Osteoblast (primary cell): Measurements from ENCODE around the gene TEKTIP1. TPM values are rescaled to one million over a fixed set of nuclear protein-coding genes. Genes with fewer than 3 reads are reported as not detected.

ENCODE experiments used
- DNase-seq: peaks from one replicate; pipeline ENCODE4 v3.0.0; 2011; ENCODE audit warnings: low spot score, mixed read lengths; ENCODE audit not compliant: insufficient read length; ENCODE audit errors: missing footprints
- H2AFZ ChIP-seq: 2 replicates; pipeline ENCODE4 v1.6.0; 2011; ENCODE audit warnings: mild to moderate bottlenecking, low read length
- H3K27ac ChIP-seq: 2 replicates; pipeline ENCODE4 v1.5.1; 2011; ENCODE audit warnings: mild to moderate bottlenecking, low read depth, low read length, moderate library complexity
- H3K27me3 ChIP-seq: 2 replicates; pipeline ENCODE4 v1.6.0; 2012; ENCODE audit warnings: mild to moderate bottlenecking, control low read depth, inconsistent platforms, low read length, moderate library complexity; ENCODE audit not compliant: insufficient read depth
- H3K36me3 ChIP-seq: 2 replicates; pipeline ENCODE4 v1.5.1; 2011; ENCODE audit warnings: mild to moderate bottlenecking, low read length, control low read depth, moderate library complexity; ENCODE audit not compliant: insufficient read depth
- H3K4me1 ChIP-seq: 2 replicates; pipeline ENCODE4 v1.5.1; 2011; ENCODE audit warnings: mild to moderate bottlenecking, low read length, control low read depth, moderate library complexity; ENCODE audit not compliant: insufficient read depth
- H3K4me2 ChIP-seq: 2 replicates; pipeline ENCODE4 v1.6.0; 2011; ENCODE audit warnings: mild to moderate bottlenecking, low read length; ENCODE audit not compliant: insufficient read depth
- H3K4me3 ChIP-seq: fragments of 200-600 bp; sonication (generic); 3 replicates; pipeline ENCODE4 v1.5.1; 2012; ENCODE audit warnings: mild to moderate bottlenecking, low read length, inconsistent platforms; ENCODE audit not compliant: insufficient read depth
- H3K79me2 ChIP-seq: 2 replicates; pipeline ENCODE4 v1.6.0; 2012; ENCODE audit warnings: mild to moderate bottlenecking, low read length, control low read depth, inconsistent platforms; ENCODE audit not compliant: insufficient read depth
- H3K9me3 ChIP-seq: 2 replicates; pipeline ENCODE4 v1.5.1; 2011; ENCODE audit warnings: low read depth, low read length, control low read depth
- H4K20me1 ChIP-seq: 2 replicates; pipeline ENCODE4 v1.6.0; 2012; ENCODE audit warnings: mild to moderate bottlenecking, low read length, control low read depth; ENCODE audit not compliant: insufficient read depth
- CTCF ChIP-seq: IDR thresholded peaks from 2 replicates; pipeline ENCODE4 v1.5.1; 2011; ENCODE audit warnings: mild to moderate bottlenecking, low read depth, low read length, moderate library complexity; ENCODE audit errors: extremely low read depth
- total RNA-seq: library from RNA; depleted of rRNA; stranded (reverse); fragments of >200 nt; gene quantifications from 2 replicates; pipeline ENCODE4 v1.2.3, GENCODE V29; 2012

Gene TEKTIP1
- total RNA-seq, 1 donor: not detected

- H3K27me3 ChIP-seq: no peaks in the 10 kb centered on the region
- no peak for TF ChIP-seq CTCF
- H3K4me3 ChIP-seq: no peak overlapping the region
- H3K27ac ChIP-seq: peak overlapping the region; percentile 56
- no peaks in the 10 kb centered on the region for H3K9me3 ChIP-seq
- peaks cover 78% of the 10 kb centered on the region for H3K79me2 ChIP-seq
- H3K36me3 ChIP-seq: peaks cover 14% of the 10 kb centered on the region
- no peak overlapping the region for H2AFZ ChIP-seq
- H4K20me1 ChIP-seq: peaks cover 58% of the 10 kb centered on the region
- H3K4me2 ChIP-seq: peak overlapping the region; percentile 53
- no peak for DNase-seq
- H3K4me1 ChIP-seq: peaks cover 26% of the 10 kb centered on the region
These were observed 30.0 kb upstream of the TEKTIP1 start for GRCh38 chr19:3508771-3509535.

- peaks cover 14% of the 10 kb centered on the region for H3K36me3 ChIP-seq
- DNase-seq: peak; percentile 97
- H4K20me1 ChIP-seq: peaks cover 64% of the 10 kb centered on the region
- H3K27ac ChIP-seq: peak overlapping the region; percentile 56
- H3K27me3 ChIP-seq: no peaks in the 10 kb centered on the region
- H3K9me3 ChIP-seq: no peaks in the 10 kb centered on the region
- H2AFZ ChIP-seq: no peak overlapping the region
- H3K4me3 ChIP-seq: no peak overlapping the region
- peaks cover 84% of the 10 kb centered on the region for H3K79me2 ChIP-seq
- peaks cover 32% of the 10 kb centered on the region for H3K4me1 ChIP-seq
- TF ChIP-seq CTCF: no peak
- H3K4me2 ChIP-seq: peak overlapping the region; percentile 53
These were observed 29.4 kb upstream of the TEKTIP1 start for GRCh38 chr19:3509566-3509989.

GRCh38 chr19:3510727-3511126, 28.2 kb upstream of the TEKTIP1 start:
- Histone ChIP-seq H3K9me3 (no peaks in the 10 kb centered on the region), H3K4me2 (no peak overlapping the region), H3K79me2 (peaks cover 96% of the 10 kb centered on the region), H3K36me3 (peaks cover 14% of the 10 kb centered on the region), H3K27ac (no peak overlapping the region), H3K4me3 (no peak overlapping the region), H3K4me1 (peaks cover 33% of the 10 kb centered on the region), H4K20me1 (peaks cover 72% of the 10 kb centered on the region), H2AFZ (no peak overlapping the region), H3K27me3 (no peaks in the 10 kb centered on the region)
- DNase-seq: no peak
- no peak for TF ChIP-seq CTCF

DNA sequence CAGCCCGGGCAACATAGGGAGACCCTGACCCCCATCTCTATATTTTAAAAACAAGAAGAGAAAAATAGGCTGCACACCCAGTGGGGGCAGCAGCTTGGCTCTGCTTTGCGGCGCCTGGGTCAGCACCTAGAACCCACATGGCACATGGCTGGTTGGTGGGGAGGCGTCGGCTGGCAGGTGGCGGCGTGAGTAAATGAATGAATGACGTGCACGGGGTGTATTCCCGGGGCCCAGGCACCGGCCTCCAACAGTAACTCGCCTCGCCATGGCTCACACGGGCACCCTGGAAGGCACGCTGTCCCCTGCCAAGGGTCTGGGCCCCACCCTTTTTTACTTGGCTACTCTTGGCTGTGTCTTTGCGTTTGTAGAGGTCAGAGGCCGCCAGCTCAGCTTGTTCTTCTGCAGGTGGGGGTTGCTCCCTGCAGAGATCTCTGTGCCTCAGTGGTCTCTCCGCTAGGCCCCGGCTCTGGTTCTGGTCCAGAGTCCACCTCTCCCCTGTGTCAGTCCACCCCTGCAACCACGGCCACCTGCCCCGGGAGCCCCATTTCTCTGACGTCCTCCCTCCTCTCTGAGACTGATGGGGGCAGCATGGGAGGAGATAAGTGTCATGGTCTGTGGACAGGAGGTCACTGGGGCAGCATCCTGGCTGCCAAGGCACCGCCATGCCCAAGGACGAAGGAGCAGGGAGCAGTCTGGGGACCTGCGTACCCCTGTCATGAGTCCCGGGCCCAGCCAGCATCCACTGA, 27.3 kb upstream of the TEKTIP1 start:
- Histone ChIP-seq H4K20me1 (peaks cover 81% of the 10 kb centered on the region), H3K4me2 (no peak overlapping the region), H3K4me1 (peaks cover 32% of the 10 kb centered on the region), H3K79me2 (peaks cover 100% of the 10 kb centered on the region), H2AFZ (no peak overlapping the region), H3K4me3 (no peak overlapping the region), H3K9me3 (no peaks in the 10 kb centered on the region), H3K27ac (no peak overlapping the region), H3K27me3 (no peaks in the 10 kb centered on the region), H3K36me3 (peaks cover 14% of the 10 kb centered on the region)
- no peak for TF ChIP-seq CTCF
- no peak for DNase-seq
